IMR-90 (cell line): ENCODE results near the gene SSBP3. TPM values are rescaled to one million over a fixed set of nuclear protein-coding genes. Genes with fewer than 3 reads are reported as not detected.

Experiments used
- ATAC-seq: fragments of 200-7000 bp; cut with Tn5 transposase; 2 replicates; pipeline ENCODE4 v1.9.1; 2020; ENCODE audit warnings: low read depth, mild to moderate bottlenecking, moderate library complexity
- BruUV-seq: library from RNA; stranded (reverse); fragments of 400-500 nt; replicated peaks from 2 replicates; lab custom pipeline; 2021; lab: Mats Ljungman, UMichigan
- CTCF ChIA-PET: fragments of 300-600 bp; formaldehyde crosslinking; extraction: SDS; loops from one replicate; lab custom pipeline; 2021; ENCODE audit warnings: antibody characterized with exemption; lab: Yijun Ruan, JAX
- POLR2A ChIA-PET: fragments of 300-600 bp; sonication (Branson Sonifier 250); formaldehyde crosslinking; loops from one replicate; lab custom pipeline; 2022; ENCODE audit warnings: antibody characterized with exemption; ENCODE audit not compliant: unreplicated experiment; lab: Charles Lee
- DNase-seq: peaks from one replicate; pipeline ENCODE4 v3.0.0; 2013
- H2AFZ ChIP-seq: replicated peaks from 2 replicates; pipeline ENCODE3; 2013; ENCODE audit warnings: low read length, mild to moderate bottlenecking; ENCODE audit not compliant: poor library complexity
- H2AK5ac ChIP-seq: 2 replicates; pipeline ENCODE4 v1.6.1; 2013; ENCODE audit warnings: low read depth, low read length, inconsistent platforms
- H2AK9ac ChIP-seq: replicated peaks from 2 replicates; pipeline ENCODE3; 2013; ENCODE audit warnings: mild to moderate bottlenecking, low read depth, low read length, moderate library complexity; ENCODE audit not compliant: poor library complexity
- H2BK120ac ChIP-seq: 2 replicates; pipeline ENCODE4 v1.6.1; 2013; ENCODE audit warnings: low read depth, low read length, inconsistent platforms
- H2BK15ac ChIP-seq: 3 replicates; pipeline ENCODE4 v1.6.1; 2013; ENCODE audit warnings: low read depth, low read length, inconsistent platforms
- H2BK20ac ChIP-seq: 2 replicates; pipeline ENCODE4 v1.6.1; 2013; ENCODE audit warnings: low read depth, mild to moderate bottlenecking, inconsistent platforms, low read length, moderate library complexity
- H2BK5ac ChIP-seq: 2 replicates; pipeline ENCODE4 v1.6.1; 2013; ENCODE audit warnings: mild to moderate bottlenecking, low read depth, low read length, inconsistent platforms; ENCODE audit not compliant: poor library complexity, severe bottlenecking
- H3K14ac ChIP-seq: replicated peaks from 2 replicates; pipeline ENCODE4 v1.6.1; 2013; ENCODE audit warnings: low read depth, low read length, inconsistent platforms
- H3K18ac ChIP-seq: 2 replicates; pipeline ENCODE4 v1.6.1; 2013; ENCODE audit warnings: low read depth, low read length, control low read depth
- H3K23ac ChIP-seq: 2 replicates; pipeline ENCODE4 v1.6.1; 2013; ENCODE audit warnings: low read depth, low read length, inconsistent platforms
- H3K27ac ChIP-seq: 2 replicates; pipeline ENCODE4 v1.5.1; 2013; ENCODE audit warnings: mild to moderate bottlenecking, control low read depth, low read length; ENCODE audit not compliant: insufficient read depth
- H3K27me3 ChIP-seq: 2 replicates; pipeline ENCODE4 v1.6.1; 2013; ENCODE audit warnings: low read length; ENCODE audit not compliant: control insufficient read depth, insufficient read depth
- H3K36me3 ChIP-seq: 2 replicates; pipeline ENCODE4 v1.6.1; 2013; ENCODE audit warnings: low read length, mixed read lengths; ENCODE audit not compliant: control insufficient read depth, insufficient read depth
- H3K4ac ChIP-seq: 2 replicates; pipeline ENCODE4 v1.6.1; 2013; ENCODE audit warnings: low read depth, low read length, inconsistent platforms
- H3K4me1 ChIP-seq: 2 replicates; pipeline ENCODE4 v1.6.1; 2013; ENCODE audit warnings: low read length, mixed read lengths; ENCODE audit not compliant: control insufficient read depth, insufficient read depth
- H3K4me2 ChIP-seq: 2 replicates; pipeline ENCODE4 v1.6.1; 2013; ENCODE audit warnings: low read depth, mild to moderate bottlenecking, control low read depth, low read length, moderate library complexity
- H3K4me3 ChIP-seq: 2 replicates; pipeline ENCODE4 v1.5.1; 2013; ENCODE audit warnings: low read depth, mild to moderate bottlenecking, control low read depth, low read length, moderate library complexity; ENCODE audit not compliant: insufficient read depth
- H3K56ac ChIP-seq: 2 replicates; pipeline ENCODE4 v1.6.1; 2013; ENCODE audit warnings: low read length, inconsistent platforms; ENCODE audit not compliant: insufficient read depth; ENCODE audit errors: extremely low read depth
- H3K79me1 ChIP-seq, 2 experiments: 2 replicates each; pipeline ENCODE4 v1.6.1; 2013; ENCODE audit warnings: low read length in 2 of 2, inconsistent platforms in 1 of 2, low read depth in 1 of 2
- H3K9ac ChIP-seq: 2 replicates; pipeline ENCODE4 v1.6.1; 2013; ENCODE audit warnings: low read depth, low read length, control low read depth
- H3K9me1 ChIP-seq: 2 replicates; pipeline ENCODE4 v1.6.1; 2013; ENCODE audit warnings: low read length, inconsistent platforms; ENCODE audit not compliant: insufficient read depth
- H3K9me3 ChIP-seq: 2 replicates; pipeline ENCODE4 v1.6.1; 2013; ENCODE audit warnings: low read length; ENCODE audit not compliant: control insufficient read depth, insufficient read depth
- H4K20me1 ChIP-seq: 2 replicates; pipeline ENCODE4 v1.6.1; 2013; ENCODE audit warnings: low read length, inconsistent platforms; ENCODE audit not compliant: insufficient read depth
- H4K5ac ChIP-seq: 2 replicates; pipeline ENCODE4 v1.6.1; 2013; ENCODE audit warnings: mild to moderate bottlenecking, low read depth, low read length, control low read depth
- H4K8ac ChIP-seq, 2 experiments: 2 replicates each; pipeline ENCODE4 v1.6.1; 2013; ENCODE audit warnings: low read depth in 2 of 2, low read length in 2 of 2, control low read depth in 1 of 2, inconsistent platforms in 1 of 2
- H4K91ac ChIP-seq: 2 replicates; pipeline ENCODE4 v1.6.1; 2013; ENCODE audit warnings: low read depth, low read length, inconsistent platforms; ENCODE audit not compliant: insufficient read depth
- CEBPB ChIP-seq: IDR thresholded peaks from 2 replicates; pipeline ENCODE4 v1.6.1; 2012; ENCODE audit warnings: low read depth, low read length, improper control_type of control experiment
- CHD1 ChIP-seq: IDR thresholded peaks from 2 replicates; pipeline ENCODE4 v1.6.1; 2012; ENCODE audit warnings: low read depth, low read length, improper control_type of control experiment
- FOS ChIP-seq: fragments of 150-350 bp; IDR thresholded peaks from 2 replicates; pipeline ENCODE4 v1.6.1; 2016; ENCODE audit warnings: low read depth, low read length
- MXI1 ChIP-seq: IDR thresholded peaks from 2 replicates; pipeline ENCODE4 v1.6.1; 2012; ENCODE audit warnings: low read depth, mild to moderate bottlenecking, low read length, moderate library complexity, borderline replicate concordance
- WGBS, 2 experiments: methylation state at CpG; one replicate each; pipeline versions ENCODE4 v1.1.5 to v1.1.7; 2013; ENCODE audit warnings: missing lambda C conversion rate in 2 of 2; ENCODE audit not compliant: insufficient read length in 1 of 2; ENCODE audit errors: extremely low coverage in 2 of 2; 5-methylcytosine and 5-hydroxymethylcytosine counted together
- dilution Hi-C: fragments of 300-500 bp; cut with HindIII; formaldehyde crosslinking; loops from one replicate; pipeline ENCODE4 v1.14.3; 2018; ENCODE audit warnings: low sequenced_read_pairs; ENCODE audit not compliant: unreplicated experiment
- in situ Hi-C: fragments of 300-500 bp; cut with MboI; formaldehyde crosslinking; loops from 3 replicates; pipeline ENCODE4 v1.14.3; 2019; ENCODE audit warnings: low sequenced_read_pairs, inconsistent platforms, mixed read lengths
- intact Hi-C: fragments of 100-400 bp; cut with micrococcal nuclease; formaldehyde crosslinking; loops from 2 replicates; pipeline ENCODE4 v1.10.0; 2022
- polyA plus RNA-seq, 3 experiments: library from polyadenylated mRNA; depleted of rRNA; stranded (reverse); fragments of >200 nt; gene quantifications; 2 replicates each; pipeline ENCODE4 v1.2.3, GENCODE V29; 2012; ENCODE audit warnings: low replicate concordance in 1 of 3
- total RNA-seq: library from RNA; depleted of rRNA; stranded (reverse); fragments of >200 nt; gene quantifications from 2 replicates; pipeline ENCODE4 v1.2.3, GENCODE V29; 2012

Gene SSBP3
- total and polyA plus RNA-seq, 2 of the 4 experiments (the other 2 are of a cell fraction), result 10.9 to 39.6 TPM

DNA sequence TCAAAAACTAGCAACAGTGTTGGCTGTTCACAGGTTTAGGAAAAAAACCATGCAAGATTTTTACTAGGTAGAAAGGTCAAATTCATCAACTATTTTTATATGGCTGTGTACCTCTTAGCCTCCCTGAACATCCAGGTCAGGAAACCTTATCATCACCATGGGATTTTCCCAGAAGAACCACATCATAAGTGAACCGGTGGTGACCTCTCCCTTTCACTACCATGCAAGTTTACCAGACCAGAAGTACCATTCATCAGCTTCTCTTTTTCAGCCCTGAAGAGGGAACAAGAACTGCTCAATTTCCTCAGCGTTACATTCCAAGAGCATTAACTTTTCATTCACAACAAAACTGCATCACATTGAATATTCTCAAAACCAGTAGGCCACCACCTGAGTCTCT is 5.9 kb downstream of the SSBP3 start:
- Histone ChIP-seq H3K27me3 (no peaks in the 10 kb centered on the region), H2BK15ac (no peak overlapping the region), H4K91ac (no peak overlapping the region), H4K20me1 (peaks cover 51% of the 10 kb centered on the region), H3K27ac (no peak overlapping the region), H3K4me2 (no peak overlapping the region), H2AFZ (no peak overlapping the region), H4K8ac (no peak overlapping the region), H3K9me3 (no peaks in the 10 kb centered on the region), H3K4me1 (peaks cover 17% of the 10 kb centered on the region), H3K23ac (no peak overlapping the region), H2AK9ac (no peak overlapping the region), H3K9me1 (peaks cover 22% of the 10 kb centered on the region), H2BK120ac (no peak overlapping the region), H3K9ac (no peak overlapping the region), H4K5ac (no peak overlapping the region), H3K14ac (no peak overlapping the region), H3K18ac (no peak overlapping the region), H3K4ac (no peak overlapping the region), H3K79me1 (peaks cover 43 to 95% of the 10 kb centered on the region in 2 experiments), H3K36me3 (peaks cover 51% of the 10 kb centered on the region), H3K56ac (no peak overlapping the region), H2BK20ac (no peak overlapping the region), H2BK5ac (no peak overlapping the region), H2AK5ac (no peak overlapping the region), H3K4me3 (no peak overlapping the region)
- no peak for DNase-seq
- intact Hi-C loops (loop anchor here (10.0 kb wide), 2 partner anchors 176 to 536 kb away; no protein-coding TSS in a partner anchor), in situ Hi-C loops (no loop called here), dilution Hi-C loops (no loop called here)
- ChIA-PET POLR2A (interaction anchor here (0.6 kb wide), 1 partner anchor 19 kb away, joined by 3 read pairs; no protein-coding TSS in a partner anchor), CTCF (no interaction called here)
- TF ChIP-seq MXI1 (no peak), CHD1 (no peak), CEBPB (no peak), FOS (no peak)
- no TSS peak for BruUV-seq
- WGBS, 2 experiments, result 100% methylated on average over 1 of the region's 2 CpGs; no CpG with 5 or more reads in 1 of the 2 experiments
- ATAC-seq, result no peak
